Measurements from ENCODE around the gene DHX34.

DNA sequence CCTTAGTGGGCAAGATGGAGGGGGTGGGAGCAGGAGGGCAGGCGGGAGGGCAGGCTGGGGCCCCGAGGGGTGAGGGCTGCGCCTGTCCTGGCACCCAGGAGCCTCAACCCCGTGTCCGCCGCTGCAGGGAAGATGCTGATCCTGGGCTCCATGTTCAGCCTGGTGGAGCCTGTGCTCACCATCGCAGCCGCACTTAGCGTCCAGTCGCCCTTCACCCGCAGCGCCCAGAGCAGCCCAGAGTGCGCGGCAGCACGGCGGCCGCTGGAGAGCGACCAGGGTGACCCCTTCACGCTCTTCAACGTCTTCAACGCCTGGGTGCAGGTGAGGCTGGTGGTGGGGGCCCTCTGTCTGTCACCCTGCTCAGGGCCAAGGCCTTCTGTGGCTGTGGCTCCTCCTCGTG lies 23.5 kb downstream of the DHX34 start:
- TF ChIP-seq, protein P1, sequence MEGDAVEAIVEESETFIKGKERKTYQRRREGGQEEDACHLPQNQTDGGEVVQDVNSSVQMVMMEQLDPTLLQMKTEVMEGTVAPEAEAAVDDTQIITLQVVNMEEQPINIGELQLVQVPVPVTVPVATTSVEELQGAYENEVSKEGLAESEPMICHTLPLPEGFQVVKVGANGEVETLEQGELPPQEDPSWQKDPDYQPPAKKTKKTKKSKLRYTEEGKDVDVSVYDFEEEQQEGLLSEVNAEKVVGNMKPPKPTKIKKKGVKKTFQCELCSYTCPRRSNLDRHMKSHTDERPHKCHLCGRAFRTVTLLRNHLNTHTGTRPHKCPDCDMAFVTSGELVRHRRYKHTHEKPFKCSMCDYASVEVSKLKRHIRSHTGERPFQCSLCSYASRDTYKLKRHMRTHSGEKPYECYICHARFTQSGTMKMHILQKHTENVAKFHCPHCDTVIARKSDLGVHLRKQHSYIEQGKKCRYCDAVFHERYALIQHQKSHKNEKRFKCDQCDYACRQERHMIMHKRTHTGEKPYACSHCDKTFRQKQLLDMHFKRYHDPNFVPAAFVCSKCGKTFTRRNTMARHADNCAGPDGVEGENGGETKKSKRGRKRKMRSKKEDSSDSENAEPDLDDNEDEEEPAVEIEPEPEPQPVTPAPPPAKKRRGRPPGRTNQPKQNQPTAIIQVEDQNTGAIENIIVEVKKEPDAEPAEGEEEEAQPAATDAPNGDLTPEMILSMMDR (IDR thresholded peaks at IDR 0.05): no peak
- TF ChIP-seq POLR2AphosphoS5 (IDR thresholded peaks at IDR 0.05) (no peak), POLR2A (IDR thresholded peaks at IDR 0.05) (no peak)
